GM12891 (cell line): ENCODE data around the gene KCNMA1.

Experiments
- PAX5 ChIP-seq: IDR thresholded peaks from 2 replicates; pipeline ENCODE4 v1.6.1; 2011; ENCODE audit warnings: low read length, moderate library complexity, mild to moderate bottlenecking; ENCODE audit not compliant: insufficient read depth, severe bottlenecking
- POLR2A ChIP-seq: IDR thresholded peaks from 2 replicates; pipeline ENCODE4 v1.6.1; 2011; ENCODE audit warnings: low read depth, low read length, control low read depth
- POLR2AphosphoS5 ChIP-seq: IDR thresholded peaks from 2 replicates; pipeline ENCODE4 v1.6.1; 2011; ENCODE audit warnings: low read depth, low read length, control low read depth
- POU2F2 ChIP-seq: IDR thresholded peaks from 2 replicates; pipeline ENCODE4 v1.6.1; 2011; ENCODE audit warnings: low read depth, mild to moderate bottlenecking, control low read depth, low read length, moderate library complexity
- TAF1 ChIP-seq: IDR thresholded peaks from 2 replicates; pipeline ENCODE4 v1.6.1; 2011; ENCODE audit warnings: low read depth, low read length, control low read depth

DNA sequence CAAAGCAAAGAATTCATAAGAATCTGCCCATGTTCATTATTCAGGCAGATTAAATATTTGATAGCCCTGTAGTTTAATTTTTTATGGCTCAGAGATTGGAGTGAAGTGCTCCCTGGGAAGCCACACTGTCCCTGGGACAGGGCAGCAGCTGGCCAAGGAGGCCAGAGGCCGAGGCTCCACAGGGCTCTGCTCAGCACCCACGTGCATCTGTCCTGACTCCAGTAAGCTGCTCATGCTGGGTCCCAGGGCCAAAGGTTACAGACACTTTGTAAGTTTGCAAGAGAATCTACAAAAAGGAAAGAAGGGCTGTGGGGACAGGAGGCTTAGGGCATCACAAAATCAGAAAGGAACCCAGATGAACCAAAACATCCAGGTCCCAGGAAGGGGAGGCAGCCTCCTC, 155.5 kb downstream of the KCNMA1 start:
- TF ChIP-seq POLR2AphosphoS5 (no peak), TAF1 (no peak), POLR2A (no peak), PAX5 (no peak), POU2F2 (no peak)
